ENCODE data around the gene ZNF791.
"Not testable (repeated sequence)": the region's sequence is repeated elsewhere in the genome, so short reads cannot be mapped to it uniquely, and the experiment has no call there.

The ZNF791 gene

GRCh38 chr19:12610540-12611360 lies at the start of gene ZNF791, which contains the start of gene ZNF490:
ZNF791 (plus strand) TSS chr19:12610920; CDS start chr19:12611080, 160 bp downstream.
ZNF490 (minus strand) TSS chr19:12610813; CDS start chr19:12610680, 133 bp downstream.
- Histone ChIP-seq H3K36me3 (ENCODE audit: insufficient read depth, low read length) (no peaks in the 10 kb centered on the region; the same call in 1 of the 2 replicates), H3K9ac (ENCODE audit: low read depth, low read length) (peak within 1 kb of the TSS; percentile 98), H3K9me3 (ENCODE audit: control insufficient read depth, insufficient read depth, low read length) (no peaks in the 10 kb centered on the region), H3K4me1 (ENCODE audit: insufficient read depth, low read length) (no peaks in the 10 kb centered on the region)

GRCh38 chr19:12564016-12564664 lies 46.6 kb upstream of the ZNF791 start:
- Histone ChIP-seq H3K36me3 (ENCODE audit: insufficient read depth, low read length) (no peaks in the 10 kb centered on the region), H3K4me1 (ENCODE audit: insufficient read depth, low read length) (no peaks in the 10 kb centered on the region), H3K9ac (ENCODE audit: low read depth, low read length) (no peak overlapping the region), H3K9me3 (ENCODE audit: control insufficient read depth, insufficient read depth, low read length) (no peaks in the 10 kb centered on the region)

- not testable (repeated sequence) for H3K36me3 ChIP-seq (ENCODE audit: insufficient read depth, low read length); H3K4me1 ChIP-seq (ENCODE audit: insufficient read depth, low read length); H3K9ac ChIP-seq (ENCODE audit: low read depth, low read length); H3K9me3 ChIP-seq (ENCODE audit: control insufficient read depth, insufficient read depth, low read length)
Observed at GRCh38 chr19:12566380-12566779, 44.3 kb upstream of the ZNF791 start.

GRCh38 chr19:12567951-12568350 lies 42.8 kb upstream of the ZNF791 start:
- H3K9me3 ChIP-seq (ENCODE audit: control insufficient read depth, insufficient read depth, low read length) = no peaks in the 10 kb centered on the region
- H3K9ac ChIP-seq (ENCODE audit: low read depth, low read length) = no peak overlapping the region
- H3K36me3 ChIP-seq (ENCODE audit: insufficient read depth, low read length) = no peaks in the 10 kb centered on the region
- H3K4me1 ChIP-seq (ENCODE audit: insufficient read depth, low read length) = no peaks in the 10 kb centered on the region; the same call in 1 of the 2 replicates

GRCh38 chr19:12574036-12574435 lies 36.7 kb upstream of the ZNF791 start:
- peaks cover 3% of the 10 kb centered on the region; the same call in 1 of the 2 replicates for H3K36me3 ChIP-seq (ENCODE audit: insufficient read depth, low read length)
- no peaks in the 10 kb centered on the region; the same call in 1 of the 2 replicates for H3K4me1 ChIP-seq (ENCODE audit: insufficient read depth, low read length)
- no peak overlapping the region for H3K9ac ChIP-seq (ENCODE audit: low read depth, low read length)
- no peaks in the 10 kb centered on the region for H3K9me3 ChIP-seq (ENCODE audit: control insufficient read depth, insufficient read depth, low read length)

- Histone ChIP-seq H3K4me1 (ENCODE audit: insufficient read depth, low read length) (no peaks in the 10 kb centered on the region), H3K9me3 (ENCODE audit: control insufficient read depth, insufficient read depth, low read length) (peaks cover 19% of the 10 kb centered on the region), H3K36me3 (ENCODE audit: insufficient read depth, low read length) (peaks cover 13% of the 10 kb centered on the region), H3K9ac (ENCODE audit: low read depth, low read length) (no peak overlapping the region)
Observed at GRCh38 chr19:12578641-12579040, 32.1 kb upstream of the ZNF791 start.

GRCh38 chr19:12580180-12580694 lies 30.5 kb upstream of the ZNF791 start:
- Histone ChIP-seq H3K36me3 (ENCODE audit: insufficient read depth, low read length) (peaks cover 13% of the 10 kb centered on the region), H3K9me3 (ENCODE audit: control insufficient read depth, insufficient read depth, low read length) (peaks cover 19% of the 10 kb centered on the region), H3K9ac (ENCODE audit: low read depth, low read length) (no peak overlapping the region), H3K4me1 (ENCODE audit: insufficient read depth, low read length) (no peaks in the 10 kb centered on the region)

GRCh38 chr19:12581100-12581499 lies 29.6 kb upstream of the ZNF791 start:
- Histone ChIP-seq H3K9ac (ENCODE audit: low read depth, low read length) (no peak overlapping the region), H3K4me1 (ENCODE audit: insufficient read depth, low read length) (no peaks in the 10 kb centered on the region), H3K36me3 (ENCODE audit: insufficient read depth, low read length) (peaks cover 13% of the 10 kb centered on the region), H3K9me3 (ENCODE audit: control insufficient read depth, insufficient read depth, low read length) (peaks cover 19% of the 10 kb centered on the region)

GRCh38 chr19:12596485-12596884 lies 14.2 kb upstream of the ZNF791 start:
- Histone ChIP-seq H3K4me1 (ENCODE audit: insufficient read depth, low read length) (no peaks in the 10 kb centered on the region), H3K36me3 (ENCODE audit: insufficient read depth, low read length) (no peaks in the 10 kb centered on the region), H3K9me3 (ENCODE audit: control insufficient read depth, insufficient read depth, low read length) (no peaks in the 10 kb centered on the region), H3K9ac (ENCODE audit: low read depth, low read length) (peak overlapping the region; percentile 35; the same call in 1 of the 2 replicates)

- Histone ChIP-seq H3K4me1 (ENCODE audit: insufficient read depth, low read length) (no peaks in the 10 kb centered on the region), H3K9ac (ENCODE audit: low read depth, low read length) (peak overlapping the region; percentile 35; the same call in 1 of the 2 replicates), H3K9me3 (ENCODE audit: control insufficient read depth, insufficient read depth, low read length) (no peaks in the 10 kb centered on the region), H3K36me3 (ENCODE audit: insufficient read depth, low read length) (no peaks in the 10 kb centered on the region)
Observed at GRCh38 chr19:12596927-12597548, 13.7 kb upstream of the ZNF791 start.

GRCh38 chr19:12597594-12597993 lies 13.1 kb upstream of the ZNF791 start:
- Histone ChIP-seq H3K36me3 (ENCODE audit: insufficient read depth, low read length) (no peaks in the 10 kb centered on the region), H3K9me3 (ENCODE audit: control insufficient read depth, insufficient read depth, low read length) (no peaks in the 10 kb centered on the region), H3K9ac (ENCODE audit: low read depth, low read length) (peak overlapping the region; percentile 35; the same call in 1 of the 2 replicates), H3K4me1 (ENCODE audit: insufficient read depth, low read length) (no peaks in the 10 kb centered on the region)

GRCh38 chr19:12603714-12604113 lies 7.0 kb upstream of the ZNF791 start:
- Histone ChIP-seq H3K9me3 (ENCODE audit: control insufficient read depth, insufficient read depth, low read length) (no peaks in the 10 kb centered on the region), H3K36me3 (ENCODE audit: insufficient read depth, low read length) (peaks cover 2% of the 10 kb centered on the region; the same call in 1 of the 2 replicates), H3K4me1 (ENCODE audit: insufficient read depth, low read length) (no peaks in the 10 kb centered on the region), H3K9ac (ENCODE audit: low read depth, low read length) (no peak overlapping the region)

GRCh38 chr19:12606796-12607195 lies 3.9 kb upstream of the ZNF791 start:
- no peaks in the 10 kb centered on the region for H3K9me3 ChIP-seq (ENCODE audit: control insufficient read depth, insufficient read depth, low read length)
- H3K36me3 ChIP-seq (ENCODE audit: insufficient read depth, low read length) = peaks cover 2% of the 10 kb centered on the region
- no peaks in the 10 kb centered on the region for H3K4me1 ChIP-seq (ENCODE audit: insufficient read depth, low read length)
- H3K9ac ChIP-seq (ENCODE audit: low read depth, low read length) = no peak overlapping the region

- Histone ChIP-seq H3K9ac (ENCODE audit: low read depth, low read length) (no peak overlapping the region), H3K36me3 (ENCODE audit: insufficient read depth, low read length) (peaks cover 2% of the 10 kb centered on the region), H3K9me3 (ENCODE audit: control insufficient read depth, insufficient read depth, low read length) (no peaks in the 10 kb centered on the region), H3K4me1 (ENCODE audit: insufficient read depth, low read length) (no peaks in the 10 kb centered on the region)
Observed at GRCh38 chr19:12607631-12608030, 3.1 kb upstream of the ZNF791 start.

All from ES-I3 (cell line).